ENCODE data around the gene NCKAP5.

Gene NCKAP5

GRCh38 chr2:132772340-132772739 lies 795.9 kb downstream of the NCKAP5 start:
- DNase-seq (ENCODE audit: low spot score) = no peak
- TF ChIP-seq CTCF (IDR thresholded peaks at IDR 0.05; ENCODE audit: extremely low read depth, insufficient read depth, missing control alignments) = no peak
- in situ Hi-C loops (cut with MboI; ENCODE audit: low pct_unique_long_range_greater_than_20kb, low sequenced_read_pairs, unreplicated experiment) = no loop called here

GRCh38 chr2:132766573-132766972 lies 801.7 kb downstream of the NCKAP5 start:
- DNase-seq (ENCODE audit: low spot score) = no peak
- TF ChIP-seq CTCF (IDR thresholded peaks at IDR 0.05; ENCODE audit: extremely low read depth, insufficient read depth, missing control alignments) = no peak
- in situ Hi-C loops (cut with MboI; ENCODE audit: low pct_unique_long_range_greater_than_20kb, low sequenced_read_pairs, unreplicated experiment) = no loop called here

- no peak for DNase-seq (ENCODE audit: low spot score)
- TF ChIP-seq CTCF (IDR thresholded peaks at IDR 0.05; ENCODE audit: extremely low read depth, insufficient read depth, missing control alignments) = no peak
- in situ Hi-C loops (cut with MboI; ENCODE audit: low pct_unique_long_range_greater_than_20kb, low sequenced_read_pairs, unreplicated experiment) = no loop called here
Measured at GRCh38 chr2:132761437-132761836, 806.8 kb downstream of the NCKAP5 start.

DNA sequence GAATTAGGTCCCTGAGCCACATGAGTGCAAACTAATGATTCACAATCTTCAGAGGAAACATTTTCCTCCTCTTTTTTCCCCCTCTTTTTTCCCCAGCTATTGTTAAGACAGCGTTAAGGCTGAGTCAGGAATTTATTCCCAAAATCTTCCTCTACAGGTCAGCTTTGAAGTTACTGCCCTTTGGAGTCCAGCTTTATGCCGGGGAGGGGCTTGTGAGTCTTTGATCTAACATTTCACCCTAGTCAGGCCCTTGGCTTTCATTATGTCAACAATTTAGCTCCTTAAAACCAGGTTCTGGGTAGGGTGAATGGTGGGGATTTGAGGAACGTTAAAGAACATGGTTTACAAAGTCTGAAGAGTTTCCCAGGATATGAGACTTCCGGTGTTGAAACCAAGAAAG lies 807.3 kb downstream of the NCKAP5 start:
- no peak for TF ChIP-seq CTCF (IDR thresholded peaks at IDR 0.05; ENCODE audit: extremely low read depth, insufficient read depth, missing control alignments)
- no peak for DNase-seq (ENCODE audit: low spot score)

GRCh38 chr2:132760405-132760804 lies 807.9 kb downstream of the NCKAP5 start:
- no peak for DNase-seq (ENCODE audit: low spot score)
- in situ Hi-C loops (cut with MboI; ENCODE audit: low pct_unique_long_range_greater_than_20kb, low sequenced_read_pairs, unreplicated experiment) = no loop called here
- TF ChIP-seq CTCF (IDR thresholded peaks at IDR 0.05; ENCODE audit: extremely low read depth, insufficient read depth, missing control alignments) = no peak

More for the DNA sequence above, 807.3 kb downstream of the NCKAP5 start:
- in situ Hi-C loops (cut with MboI; ENCODE audit: low pct_unique_long_range_greater_than_20kb, low sequenced_read_pairs, unreplicated experiment) = no loop called here

GRCh38 chr2:132758995-132759394 lies 809.3 kb downstream of the NCKAP5 start:
- TF ChIP-seq CTCF (IDR thresholded peaks at IDR 0.05; ENCODE audit: extremely low read depth, insufficient read depth, missing control alignments) = no peak
- DNase-seq (ENCODE audit: low spot score) = no peak
- in situ Hi-C loops (cut with MboI; ENCODE audit: low pct_unique_long_range_greater_than_20kb, low sequenced_read_pairs, unreplicated experiment) = no loop called here

DNA sequence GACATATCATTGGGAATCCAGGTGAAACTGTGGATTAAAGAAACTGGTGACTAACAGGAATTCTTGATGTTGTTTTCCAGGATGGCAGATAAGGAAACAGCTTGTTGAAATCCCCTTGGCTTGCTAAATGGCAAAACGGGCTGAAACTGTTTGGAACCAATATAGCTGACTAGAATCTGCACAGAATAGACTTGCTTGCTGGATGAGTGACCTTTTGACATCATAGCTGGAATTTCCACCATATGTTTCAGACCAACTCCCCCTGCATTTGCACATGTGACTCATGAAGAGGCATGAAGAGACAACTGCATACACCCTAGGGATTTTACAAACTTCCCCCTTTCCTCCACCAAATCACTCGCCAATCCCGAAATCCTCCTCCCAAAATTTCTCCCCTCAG lies 810.6 kb downstream of the NCKAP5 start:
- DNase-seq (ENCODE audit: low spot score) = no peak
- no peak for TF ChIP-seq CTCF (IDR thresholded peaks at IDR 0.05; ENCODE audit: extremely low read depth, insufficient read depth, missing control alignments)
- in situ Hi-C loops (cut with MboI; ENCODE audit: low pct_unique_long_range_greater_than_20kb, low sequenced_read_pairs, unreplicated experiment) = no loop called here
